ENCODE data around the gene TRIO.
A peak's percentile ranks its signal among the peaks of the same experiment; 100 is the strongest.

TRIO gene

DNA sequence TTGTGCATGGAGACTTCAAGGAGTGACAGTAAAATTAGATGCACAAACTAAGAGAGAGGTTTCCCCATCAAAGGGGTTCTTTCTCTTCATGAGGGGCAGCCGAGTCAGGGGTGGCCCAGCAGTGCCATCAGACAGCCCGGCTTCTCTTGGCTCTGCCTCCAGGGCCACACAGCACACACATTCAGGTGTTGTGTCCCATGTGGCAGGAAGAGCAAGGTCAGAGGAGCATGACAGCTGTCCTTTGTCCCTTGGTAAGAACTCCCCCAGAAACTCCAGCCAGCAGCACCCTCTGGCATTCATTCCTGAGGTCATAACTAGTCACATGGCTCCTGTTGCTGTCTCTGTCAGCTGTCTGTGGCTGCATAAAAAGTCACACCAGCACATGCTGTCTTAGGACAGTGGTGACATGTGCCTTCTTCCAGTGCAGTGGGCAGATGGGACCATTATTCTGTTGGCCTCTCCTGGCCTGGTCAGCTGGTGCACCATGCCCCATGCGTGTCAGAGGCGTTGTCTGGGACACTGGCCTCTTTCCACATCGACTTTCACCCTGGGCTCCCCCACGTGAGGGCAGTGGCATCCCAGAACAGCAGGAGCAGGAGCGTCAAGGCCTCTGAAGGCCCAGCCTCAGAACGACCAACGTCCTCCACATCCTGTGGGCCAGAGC lies 360.0 kb downstream of the TRIO start:
- DNase-seq: no peak

- DNase-seq: no peak
These were observed 360.7 kb downstream of the TRIO start for GRCh38 chr5:14503681-14504331.

DNA sequence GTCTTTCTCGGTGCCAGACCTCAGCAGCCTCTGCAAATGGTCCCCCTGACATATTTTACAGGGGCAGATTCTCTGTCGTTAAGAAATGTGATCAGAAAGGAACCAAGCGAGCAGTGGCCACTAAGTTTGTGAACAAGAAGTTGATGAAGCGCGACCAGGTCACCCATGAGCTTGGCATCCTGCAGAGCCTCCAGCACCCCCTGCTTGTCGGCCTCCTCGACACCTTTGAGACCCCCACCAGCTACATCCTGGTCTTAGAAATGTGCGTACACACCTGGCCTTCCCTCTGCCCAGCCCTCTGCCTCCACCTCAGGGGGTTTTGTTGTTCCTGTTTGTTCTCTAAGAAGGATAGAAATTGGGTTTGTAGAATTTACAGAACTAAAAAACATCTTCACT lies 361.2 kb downstream of the TRIO start:
- no peak for DNase-seq

DNA sequence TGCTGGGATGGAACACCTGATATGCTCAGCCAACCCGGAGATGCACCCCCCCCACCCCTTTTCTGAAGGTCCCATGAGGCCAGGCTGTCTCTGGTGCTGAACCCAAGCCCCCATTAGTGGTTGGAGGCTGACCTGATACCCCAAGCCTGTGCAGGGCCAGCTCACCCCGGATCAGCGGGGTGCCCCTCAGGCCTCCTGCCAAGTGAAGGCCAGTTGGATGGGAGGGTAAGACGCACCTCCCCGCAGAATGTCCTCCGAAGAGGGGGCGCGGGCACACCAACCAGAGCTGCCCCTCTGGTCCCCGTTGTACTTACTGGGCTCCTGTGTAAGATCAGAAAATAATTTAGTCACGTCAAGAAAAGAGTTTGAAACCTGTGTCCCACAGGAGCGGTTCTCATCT lies 361.7 kb downstream of the TRIO start:
- DNase-seq: no peak

GRCh38 chr5:14505310-14506139 lies 362.4 kb downstream of the TRIO start:
- DNase-seq: no peak

DNA sequence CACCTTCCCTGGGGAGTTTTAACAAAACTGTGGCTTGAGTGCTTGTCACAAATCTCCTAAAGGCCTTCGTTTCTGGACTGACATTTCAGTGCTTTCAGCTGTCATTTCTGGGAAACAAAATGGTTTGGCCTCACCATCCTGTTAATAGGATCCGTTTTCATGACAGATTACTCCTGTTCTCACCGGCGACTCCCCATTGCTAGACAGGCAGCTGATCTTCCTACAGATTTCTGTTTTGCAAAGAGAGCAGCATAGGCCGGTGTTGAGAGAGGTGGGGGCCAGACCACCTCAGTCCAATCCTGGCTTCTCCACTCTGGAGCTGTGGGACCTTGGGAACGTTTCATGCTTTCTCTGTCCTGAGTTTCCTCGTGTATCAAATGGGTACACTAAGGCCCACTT lies 363.0 kb downstream of the TRIO start:
- no peak for DNase-seq

DNA sequence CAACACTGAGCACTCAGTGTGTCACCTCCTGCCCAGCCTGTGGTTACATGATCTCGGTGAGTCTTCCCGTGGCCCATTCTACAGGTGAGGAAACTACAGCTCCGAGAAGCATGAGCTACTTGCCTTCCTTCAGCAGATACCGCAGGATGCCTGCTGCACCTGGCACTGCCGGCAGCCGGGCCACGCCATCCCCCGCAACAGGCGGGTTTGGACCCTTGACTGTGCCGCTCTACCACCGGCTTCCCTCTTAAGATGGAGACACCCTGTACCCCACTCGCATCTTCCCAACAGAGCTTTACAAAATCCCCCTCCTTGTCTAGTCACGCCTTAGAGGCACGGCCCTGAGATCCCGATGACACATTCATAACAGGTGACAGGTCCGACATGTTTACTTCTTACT lies 363.5 kb downstream of the TRIO start:
- DNase-seq: no peak

GRCh38 chr5:14507156-14507941 lies 364.2 kb downstream of the TRIO start:
- no peak for DNase-seq

- DNase-seq: no peak
These were observed 364.9 kb downstream of the TRIO start for GRCh38 chr5:14508046-14508445.

- DNase-seq: no peak
These were observed 366.4 kb downstream of the TRIO start for GRCh38 chr5:14509556-14509955.

DNA sequence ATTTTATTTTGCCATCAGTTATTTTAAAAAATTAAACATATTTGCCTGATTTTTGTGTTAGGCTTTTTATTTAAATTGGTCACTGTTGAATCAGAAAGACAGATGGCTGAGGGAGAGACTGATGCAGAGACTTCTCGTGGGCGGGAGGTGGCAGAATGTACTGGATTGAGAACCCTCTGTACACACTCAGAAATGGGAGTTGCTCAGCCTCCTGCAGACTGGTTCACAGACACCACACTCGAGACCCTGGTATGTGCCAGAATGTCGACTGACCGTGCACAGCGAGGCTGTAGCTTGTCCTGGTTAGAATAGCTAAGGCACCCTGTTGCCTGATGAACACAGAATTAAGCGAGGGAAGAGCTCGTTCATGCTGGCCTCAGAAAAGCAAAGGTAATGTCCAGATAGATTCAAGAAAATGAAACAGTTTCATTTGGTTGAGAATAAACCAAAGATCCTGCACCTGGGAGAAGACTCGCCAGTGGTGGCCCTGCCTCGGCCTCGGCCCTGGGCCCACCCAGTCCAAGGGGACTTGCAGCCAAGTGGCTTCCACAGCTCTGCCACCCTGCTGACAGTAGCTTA lies 367.1 kb downstream of the TRIO start:
- DNase-seq: no peak

DNA sequence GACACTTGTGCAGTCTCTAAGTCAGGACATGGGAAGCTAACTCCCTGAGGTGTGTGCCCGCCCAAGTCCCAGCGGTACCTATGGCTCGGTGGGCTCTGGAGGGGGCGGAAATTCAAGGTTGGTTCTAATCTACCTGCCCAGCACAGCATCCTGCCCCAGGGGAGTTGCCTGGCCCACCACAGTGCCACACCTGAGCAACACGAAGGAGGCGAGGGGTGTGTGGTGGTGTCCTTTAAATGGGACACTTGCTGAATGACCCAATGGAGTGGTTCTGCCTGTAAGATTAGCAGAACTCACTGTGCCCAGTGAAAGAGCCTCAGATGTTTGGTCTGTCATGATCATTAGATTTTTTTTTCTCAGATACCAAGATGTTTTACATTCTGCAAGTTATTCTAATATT lies 367.7 kb downstream of the TRIO start:
- no peak for DNase-seq

DNA sequence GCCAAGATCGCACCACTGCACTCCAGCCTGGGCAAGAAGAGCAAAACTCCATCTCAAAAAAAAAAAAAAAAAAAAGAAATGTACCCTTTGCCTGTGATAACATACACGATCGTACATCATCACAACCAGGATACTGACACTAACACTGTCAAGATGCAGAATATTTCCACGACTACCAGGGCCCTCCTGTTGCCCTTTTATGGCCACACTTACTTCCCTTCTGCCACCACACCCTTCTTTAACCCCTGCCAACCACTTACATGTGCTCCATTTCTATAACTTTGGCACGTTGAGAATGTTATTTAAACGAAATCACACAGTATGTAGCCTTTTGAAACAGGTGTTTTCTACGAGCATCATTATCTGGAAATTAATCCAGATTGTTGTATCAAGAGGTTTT lies 369.4 kb downstream of the TRIO start:
- peak; percentile 64 for DNase-seq

DNA sequence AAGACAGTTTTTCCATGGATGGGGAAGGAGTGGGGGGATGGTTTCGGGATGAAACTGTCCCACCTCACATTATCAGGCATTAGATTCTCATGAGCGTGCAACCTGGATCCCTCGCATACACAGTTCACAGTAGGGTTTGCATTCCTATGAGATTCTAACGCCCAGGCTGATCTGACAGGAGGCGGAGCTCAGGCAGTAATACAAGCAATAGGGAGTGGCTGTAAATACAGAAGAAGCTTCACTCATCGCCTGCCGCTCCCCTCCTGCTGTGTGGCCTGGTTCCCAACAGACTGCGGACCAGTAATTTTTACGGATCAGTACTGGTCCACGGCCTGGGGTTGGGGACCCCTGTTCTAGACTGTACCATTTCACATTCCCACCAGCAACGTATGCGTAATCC lies 370.1 kb downstream of the TRIO start:
- peak; percentile 35 for DNase-seq

- no peak for DNase-seq
These were observed 373.8 kb downstream of the TRIO start for GRCh38 chr5:14516901-14517300.

- peak; percentile 45 for DNase-seq
These were observed 375.5 kb downstream of the TRIO start for GRCh38 chr5:14518638-14519037.

DNA sequence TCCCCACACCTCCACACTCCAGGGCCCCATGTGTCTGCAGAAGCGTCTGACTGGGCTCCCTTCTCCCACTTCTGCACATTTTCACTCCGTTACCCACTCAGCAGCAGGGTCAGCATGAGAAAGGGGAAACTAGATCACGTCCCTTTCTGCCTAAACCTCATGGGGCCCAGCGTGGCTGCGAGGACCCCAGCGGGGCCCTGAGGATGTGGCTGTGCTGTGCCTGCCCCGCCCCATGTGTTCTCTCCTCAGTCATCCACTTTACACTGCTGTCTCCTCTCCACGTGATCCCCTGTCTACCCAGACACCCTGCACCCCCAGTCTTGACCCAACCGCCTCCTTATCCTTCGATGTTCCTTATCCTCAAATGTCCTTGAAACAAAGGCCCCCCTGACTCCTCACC lies 378.6 kb downstream of the TRIO start:
- DNase-seq: no peak

DNA sequence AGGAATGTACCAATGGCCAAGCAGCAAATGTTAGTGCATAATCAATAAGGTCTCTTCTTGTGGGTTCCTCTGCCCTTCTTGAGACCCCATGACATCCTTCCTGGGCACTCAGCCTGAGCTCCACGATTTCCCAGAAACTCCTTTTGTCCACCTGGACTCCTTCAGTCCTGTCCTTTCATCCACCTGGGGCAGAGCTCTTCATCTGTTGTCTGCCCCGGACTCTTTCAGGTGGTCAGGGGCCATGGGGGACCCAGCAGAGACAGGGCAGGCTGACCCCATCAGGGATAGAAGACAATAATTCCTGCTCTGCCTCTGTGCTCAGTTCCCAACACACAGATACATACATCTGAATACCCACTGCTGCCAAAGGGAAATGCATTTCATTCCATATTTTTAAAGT lies 379.6 kb downstream of the TRIO start:
- DNase-seq: no peak

- no peak for DNase-seq
These were observed 380.3 kb downstream of the TRIO start for GRCh38 chr5:14523243-14524034.

DNA sequence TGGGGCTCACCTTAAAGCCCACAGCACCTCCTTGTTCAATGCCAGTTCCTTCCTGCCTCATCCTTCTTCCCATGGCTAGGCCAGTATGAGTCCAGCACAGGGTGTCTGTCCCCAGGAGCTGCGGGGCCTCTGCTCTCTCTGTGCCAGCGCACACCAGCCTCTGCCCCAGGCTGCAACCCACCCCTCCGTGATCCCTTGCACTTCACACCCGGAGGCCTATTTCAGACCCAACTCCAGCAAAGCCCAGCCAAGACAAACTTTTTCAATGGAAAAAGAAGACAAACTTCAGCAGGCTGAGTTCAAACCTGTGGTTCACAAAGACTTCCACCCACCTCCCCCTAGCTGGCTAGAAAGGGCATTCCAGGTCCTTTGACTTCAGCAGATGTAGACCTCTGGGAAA lies 382.3 kb downstream of the TRIO start:
- no peak for DNase-seq

DNA sequence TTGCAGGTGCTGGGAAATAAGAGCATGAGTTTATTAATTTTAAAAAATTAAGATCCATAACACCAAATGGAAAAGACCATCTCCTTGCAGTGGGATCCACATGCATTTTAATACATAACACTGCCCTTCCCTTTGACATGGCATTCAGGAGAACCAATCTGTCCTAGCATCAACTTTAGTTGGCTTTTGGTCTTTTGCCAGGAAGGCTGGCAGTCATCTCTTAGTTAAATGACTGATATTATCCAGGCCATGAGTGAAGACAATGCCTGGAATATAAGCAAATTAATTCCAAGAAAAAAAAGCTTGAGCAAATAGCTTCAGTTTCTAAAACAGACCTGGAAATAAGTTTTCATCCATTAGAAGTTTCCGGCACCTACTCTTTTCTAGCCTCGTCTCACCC lies 383.4 kb downstream of the TRIO start:
- no peak for DNase-seq

DNA sequence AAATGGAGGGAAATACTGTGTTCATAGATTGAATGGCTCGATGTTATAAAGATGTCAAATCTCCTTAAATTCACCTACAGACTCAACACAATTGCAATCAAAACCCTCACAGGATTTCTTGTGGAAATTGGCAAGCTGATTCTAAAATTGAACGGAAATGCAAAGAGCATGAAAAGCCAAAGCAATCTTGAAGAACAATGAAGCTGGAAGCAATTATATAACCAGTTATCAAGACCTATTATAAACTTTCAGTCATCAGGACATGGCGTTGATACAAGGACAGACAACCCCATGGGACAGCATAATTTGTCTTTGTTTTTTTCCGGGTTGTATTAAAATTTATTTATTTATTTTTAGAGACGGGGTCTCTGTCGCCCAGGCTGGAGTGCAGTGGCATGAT lies 385.0 kb downstream of the TRIO start:
- no peak for DNase-seq

All from NCI-H748 treated with DMSO at 0.1 percent for 48 hours (cell line).